ENCODE measurements around the gene CRYBG3.

The CRYBG3 gene

DNA sequence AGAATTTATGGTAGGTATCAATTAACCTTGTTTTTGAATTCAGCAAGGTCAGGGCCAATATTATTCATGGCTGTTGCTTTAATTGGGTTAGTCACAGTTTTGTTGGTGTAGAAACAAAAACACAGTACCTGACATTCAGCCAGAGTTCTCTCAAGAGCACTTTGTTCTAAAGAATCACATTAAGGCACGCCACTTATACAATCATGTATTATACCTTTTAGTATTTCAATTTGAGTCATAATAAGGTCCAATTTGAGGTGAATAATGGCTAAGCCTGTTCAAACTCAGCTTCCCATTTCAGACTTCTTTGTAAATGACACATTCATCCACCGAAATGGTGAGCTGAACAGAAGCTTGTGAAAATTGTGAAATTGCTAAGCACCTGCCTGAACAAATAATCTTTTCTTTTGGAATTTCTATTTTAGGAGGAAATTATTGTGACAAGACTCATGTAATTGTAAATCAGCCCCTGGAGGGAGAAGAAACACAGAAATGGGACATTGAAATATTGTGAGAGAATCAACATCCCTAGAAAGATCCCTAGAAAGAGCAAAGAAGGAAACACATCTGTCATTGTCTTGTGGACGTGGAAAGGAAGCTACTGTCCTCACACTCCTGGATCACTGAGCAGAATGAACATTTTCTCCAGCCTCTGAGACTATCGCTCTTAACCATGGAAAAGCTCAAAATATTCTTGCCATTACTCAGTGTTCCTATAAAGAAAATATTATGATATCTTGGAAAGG lies 121.2 kb downstream of the CRYBG3 start:
- no peak for DNase-seq (ENCODE audit: low read depth in 2 of 2)

DNA sequence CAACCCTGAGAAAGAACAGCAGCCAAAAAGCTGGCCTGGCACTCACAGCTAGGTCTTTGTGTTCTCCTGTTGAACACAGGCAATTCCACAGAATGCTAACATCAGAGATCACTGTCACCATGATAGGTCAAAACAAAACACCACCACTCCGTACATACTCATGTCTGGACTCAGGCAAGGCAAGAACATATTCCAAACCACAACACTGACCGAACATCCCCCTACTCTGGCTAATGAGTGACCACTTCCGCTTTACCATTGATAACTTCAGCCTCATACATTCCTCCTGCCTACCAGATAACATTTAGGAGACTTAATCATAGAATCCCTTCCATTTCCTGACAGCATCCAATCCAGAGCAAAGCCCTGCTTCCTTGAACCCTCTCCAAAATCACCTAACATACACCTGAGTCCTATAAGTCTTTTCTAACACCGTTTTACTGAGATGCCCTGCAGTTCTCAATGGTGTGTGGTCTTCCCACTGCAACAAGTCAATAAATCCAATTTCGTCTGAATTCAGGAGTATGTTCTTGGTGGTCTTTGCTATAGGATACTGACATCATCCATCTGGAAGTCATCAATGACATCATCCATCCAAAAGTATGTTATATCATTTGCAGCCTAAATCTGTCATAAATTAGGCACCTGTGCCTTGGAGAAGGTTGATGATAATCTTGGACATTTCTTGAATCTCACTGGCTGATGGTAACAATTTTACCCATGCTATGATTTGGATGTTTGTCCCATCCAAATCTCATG lies 126.7 kb downstream of the CRYBG3 start:
- DNase-seq (ENCODE audit: low read depth in 2 of 2), result no peak

- no peak for DNase-seq (ENCODE audit: low read depth in 2 of 2)
Measured at GRCh38 chr3:97949110-97949485, 127.3 kb downstream of the CRYBG3 start.

DNA sequence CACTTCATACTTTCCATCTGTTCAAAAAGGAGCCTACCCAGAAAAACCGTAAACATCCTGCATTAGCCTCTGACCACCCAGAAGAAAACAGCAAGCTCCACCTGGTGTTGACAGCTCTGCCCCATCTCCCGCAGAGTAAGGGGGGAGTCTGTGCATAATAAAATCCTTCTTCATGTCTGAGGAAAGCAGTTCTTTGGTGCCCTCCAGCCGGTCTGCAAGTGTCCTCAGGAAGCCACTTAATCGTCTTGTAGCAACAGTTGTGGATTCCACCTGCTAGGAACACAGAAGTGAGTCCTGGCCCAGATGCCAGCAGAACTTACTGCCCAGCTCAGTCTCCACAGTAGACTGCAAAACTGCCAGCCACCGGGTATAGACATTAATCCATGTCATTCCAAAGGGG lies 127.9 kb downstream of the CRYBG3 start:
- DNase-seq (ENCODE audit: low read depth in 2 of 2), result no peak

GRCh38 chr3:97950360-97950759 lies 128.5 kb downstream of the CRYBG3 start:
- no peak for DNase-seq (ENCODE audit: low read depth in 2 of 2)

GRCh38 chr3:97952280-97952679 lies 130.5 kb downstream of the CRYBG3 start:
- DNase-seq (ENCODE audit: low read depth in 2 of 2), result no peak

DNA sequence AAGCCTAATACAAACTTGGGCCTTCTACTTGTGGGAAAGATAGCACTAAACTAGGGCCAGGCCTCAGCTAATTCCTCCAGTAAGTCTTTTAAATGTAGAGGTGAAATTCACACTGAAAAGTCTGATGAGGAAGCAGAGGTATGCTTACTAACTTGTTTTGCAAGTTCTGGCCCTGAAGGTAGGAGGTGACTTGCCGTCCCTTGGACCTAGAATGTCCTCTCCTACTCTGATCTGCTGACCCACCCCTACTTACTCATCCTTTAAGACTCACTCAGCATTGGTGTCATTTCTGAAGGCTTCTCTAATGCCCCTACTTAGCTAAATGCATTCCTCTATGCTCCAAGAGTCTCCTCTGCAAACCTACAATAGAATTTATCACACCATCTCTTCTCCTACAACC lies 131.1 kb downstream of the CRYBG3 start:
- DNase-seq (ENCODE audit: low read depth in 2 of 2), result no peak

DNA sequence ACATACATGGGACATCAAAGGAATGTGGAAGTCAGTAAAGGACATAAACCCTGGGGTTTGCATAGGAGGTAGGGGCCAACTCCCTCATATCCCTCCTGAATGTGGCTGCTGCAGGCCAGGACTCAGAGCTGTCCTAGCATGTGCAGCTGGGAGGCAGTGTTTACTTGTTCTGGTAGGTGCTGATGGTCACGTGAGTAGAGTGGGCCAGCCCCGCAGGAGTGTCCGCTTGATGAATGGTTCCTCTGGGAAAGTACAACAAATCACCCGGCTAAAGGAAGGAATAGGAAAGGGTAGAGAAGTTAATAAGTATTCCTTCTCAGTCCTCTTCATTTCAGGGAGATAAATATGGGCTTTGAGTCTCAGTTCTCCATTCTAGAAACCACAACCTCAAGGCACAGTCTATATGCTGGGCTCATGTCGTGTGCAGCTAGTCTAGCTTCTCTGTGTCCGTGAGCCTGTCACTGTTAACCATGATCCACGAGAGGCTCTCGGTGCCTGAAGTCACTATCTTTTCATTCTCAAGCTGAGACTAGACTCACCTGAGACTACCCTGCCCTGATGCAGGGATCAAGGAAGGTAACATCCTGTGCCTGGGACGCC lies 132.5 kb downstream of the CRYBG3 start:
- no peak for DNase-seq (ENCODE audit: low read depth in 2 of 2)

GRCh38 chr3:97956051-97956450 lies 134.2 kb downstream of the CRYBG3 start:
- DNase-seq (ENCODE audit: low read depth in 2 of 2), result no peak

- no peak for DNase-seq (ENCODE audit: low read depth in 2 of 2)
Measured at GRCh38 chr3:97957617-97958311, 136.0 kb downstream of the CRYBG3 start.

DNA sequence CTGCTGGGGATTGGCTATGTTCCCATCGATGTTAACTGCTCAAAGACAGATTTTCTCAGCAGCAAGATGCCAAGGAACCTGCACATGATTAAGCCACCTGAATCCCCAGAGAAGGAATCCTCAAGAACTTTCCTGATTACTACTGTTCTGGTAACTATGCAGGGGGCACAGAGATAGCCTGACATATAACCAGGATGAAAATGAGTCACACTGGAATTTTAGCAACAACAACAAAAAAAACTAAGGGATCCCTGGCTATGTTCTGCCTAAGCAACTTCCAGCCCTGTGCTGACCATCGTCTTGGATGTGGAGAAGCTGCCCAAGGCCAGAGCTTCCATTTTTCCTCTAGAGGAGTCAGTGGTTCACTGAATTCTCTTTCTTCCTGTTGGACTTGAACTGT lies 136.6 kb downstream of the CRYBG3 start:
- DNase-seq (ENCODE audit: low read depth in 2 of 2), result no peak

DNA sequence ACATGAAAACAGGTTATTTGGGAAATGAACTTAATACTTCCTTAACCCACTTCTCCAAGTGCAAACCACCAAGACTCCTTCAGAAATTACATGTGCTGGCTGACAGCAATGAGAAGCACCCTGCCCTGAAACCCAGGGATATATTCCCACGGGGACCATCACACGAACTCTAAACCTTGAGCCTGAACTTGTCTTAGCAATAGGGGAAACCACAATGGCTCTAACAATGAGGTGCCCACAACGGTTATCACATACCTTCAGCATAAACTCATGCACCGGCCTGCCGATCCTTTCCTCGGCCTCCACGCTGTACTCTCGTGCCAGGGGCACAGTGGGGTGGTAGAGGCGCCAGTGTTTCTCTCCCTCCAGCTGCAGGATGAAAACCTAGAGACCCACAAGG lies 137.0 kb downstream of the CRYBG3 start:
- DNase-seq (ENCODE audit: low read depth in 2 of 2), result no peak

- DNase-seq (ENCODE audit: low read depth in 2 of 2), result no peak
Measured at GRCh38 chr3:97959872-97960271, 138.1 kb downstream of the CRYBG3 start.

- no peak for DNase-seq (ENCODE audit: low read depth in 2 of 2)
Measured at GRCh38 chr3:97960551-97960950, 138.7 kb downstream of the CRYBG3 start.

GRCh38 chr3:97960993-97961766 lies 139.4 kb downstream of the CRYBG3 start:
- DNase-seq (ENCODE audit: low read depth in 2 of 2), result no peak

DNA sequence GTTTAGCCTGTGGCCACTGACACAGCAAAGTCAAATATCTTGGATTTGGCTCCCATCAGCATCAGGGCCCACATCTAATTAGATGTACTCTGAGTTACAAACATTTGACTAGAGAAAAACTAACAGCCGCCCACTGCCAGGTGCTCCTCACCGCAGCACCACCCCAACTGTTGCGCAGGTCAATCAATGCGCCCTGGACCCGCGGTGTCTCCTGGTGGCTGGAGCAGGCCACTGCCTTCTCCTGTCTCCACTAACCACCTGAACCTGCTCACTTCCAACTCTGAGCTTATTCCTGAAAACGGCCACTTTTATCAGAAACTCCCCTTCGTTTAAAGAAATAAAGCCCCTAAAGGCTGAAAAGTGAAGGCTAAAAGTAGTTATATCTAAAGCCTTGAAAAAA lies 146.2 kb downstream of the CRYBG3 start:
- DNase-seq (ENCODE audit: low read depth in 2 of 2), result no peak

- no peak for DNase-seq (ENCODE audit: low read depth in 2 of 2)
Measured at GRCh38 chr3:97968376-97968775, 146.6 kb downstream of the CRYBG3 start.

DNA sequence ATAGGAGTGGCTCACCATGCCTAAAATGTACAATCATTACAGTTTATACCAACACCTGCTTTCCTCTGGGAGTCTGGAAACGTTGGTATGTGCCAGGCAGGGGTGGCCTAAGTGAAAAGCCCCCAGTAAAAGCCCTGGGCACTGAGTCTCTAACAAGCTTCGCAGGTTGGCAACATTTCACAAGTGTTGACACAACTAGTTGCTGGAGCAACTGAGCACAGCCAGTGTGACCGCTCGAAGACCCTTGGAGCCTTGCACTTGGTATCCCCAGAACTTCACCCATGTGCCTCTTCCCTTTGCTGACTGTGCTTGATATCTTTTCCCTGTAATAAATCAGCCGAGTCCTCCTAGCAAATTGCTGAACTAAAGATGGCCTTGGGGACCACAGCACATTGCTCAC lies 147.7 kb downstream of the CRYBG3 start:
- DNase-seq (ENCODE audit: low read depth in 2 of 2), result no peak

- DNase-seq (ENCODE audit: low read depth in 2 of 2), result no peak
Measured at GRCh38 chr3:97970156-97970555, 148.3 kb downstream of the CRYBG3 start.

DNA sequence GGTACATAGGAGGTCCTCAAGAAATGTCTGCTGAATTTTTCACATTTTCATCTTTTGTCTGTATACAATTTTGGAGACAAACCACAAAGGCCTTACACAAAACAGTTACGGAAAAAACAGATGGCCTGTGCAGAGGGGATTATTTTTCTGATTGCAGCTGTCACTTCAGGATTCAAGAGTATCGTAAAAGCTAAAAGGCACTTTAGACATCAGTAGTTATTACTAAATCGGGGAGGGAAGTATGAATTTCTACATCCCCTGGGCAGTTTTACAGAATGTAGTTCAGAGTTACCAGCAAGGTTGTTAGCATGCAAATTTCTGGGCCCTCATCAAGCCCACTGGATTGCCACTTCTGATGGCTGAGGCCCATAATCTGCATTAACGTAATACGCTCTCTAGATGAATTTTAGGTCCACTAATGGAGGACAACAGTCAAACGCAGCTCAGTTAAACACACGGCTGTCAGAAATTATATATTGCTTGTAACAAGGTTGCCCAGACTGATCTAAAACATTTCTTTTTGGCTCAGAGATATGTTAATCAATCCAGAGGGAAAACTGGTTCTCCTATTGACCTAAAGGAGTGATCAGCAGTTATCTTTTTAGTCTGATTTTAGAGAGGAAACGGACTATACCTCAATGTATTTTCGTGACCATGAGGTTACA lies 149.3 kb downstream of the CRYBG3 start:
- no peak for DNase-seq (ENCODE audit: low read depth in 2 of 2)
